HCT116 (cell line): ENCODE data around the gene BRCA2. TPM values are rescaled to one million over a fixed set of nuclear protein-coding genes. Genes with fewer than 3 reads are reported as not detected.

ENCODE experiments used
- ATAC-seq: fragments of 200-7000 bp; cut with Tn5 transposase; 2 replicates; pipeline ENCODE4 v1.9.1; 2020; ENCODE audit warnings: mild to moderate bottlenecking, moderate library complexity
- BruUV-seq: library from RNA; stranded (reverse); fragments of 400-500 nt; replicated peaks from 2 replicates; lab custom pipeline; 2021; lab: Mats Ljungman, UMichigan
- CTCF ChIA-PET: fragments of 300-600 bp; sonication (Branson Sonifier 250); formaldehyde crosslinking; loops from one replicate; lab custom pipeline; 2021; ENCODE audit warnings: antibody characterized with exemption; lab: Charles Lee
- POLR2A ChIA-PET: fragments of 300-600, 350-600 bp; sonication (Branson Sonifier 250); formaldehyde crosslinking; loops from one replicate; lab custom pipeline; 2021; ENCODE audit warnings: antibody characterized with exemption; lab: Charles Lee
- RAD21 ChIA-PET, 2 experiments: fragments of 300-600 bp; sonication (Branson Sonifier 250); formaldehyde crosslinking; loops; one replicate each; lab custom pipeline; 2023; ENCODE audit warnings: low total read pairs in 2 of 2; ENCODE audit not compliant: uncharacterized antibody in 2 of 2, unreplicated experiment in 2 of 2, low non-redundant PET in 1 of 2; lab: Charles Lee
- DNase-seq: peaks from one replicate; pipeline ENCODE4 v3.0.0-alpha.2; 2010; ENCODE audit warnings: low read depth, low spot score
- H2AFZ ChIP-seq: fragments of 200-600 bp; shearing (Covaris generic), sonication (generic); 2 replicates; pipeline ENCODE4 v1.6.1; 2017; ENCODE audit warnings: low read depth, mixed run types, mixed read lengths, antibody characterized with exemption, low read length; ENCODE audit not compliant: poor library complexity, severe bottlenecking
- H3K27ac ChIP-seq: 2 replicates; pipeline ENCODE4 v1.5.1; 2012; ENCODE audit warnings: low read depth, low read length
- H3K27me3 ChIP-seq: fragments of 200-600 bp; sonication (generic); 2 replicates; pipeline ENCODE4 v1.6.1; 2016; ENCODE audit warnings: mixed run types, low read length, mixed read lengths; ENCODE audit not compliant: insufficient read depth
- H3K36me3 ChIP-seq, 2 experiments: fragments of 200-500 bp in 1 of 2; fragments of 200-600 bp in 1 of 2; sonication (Bioruptor generic) in 1 of 2; sonication (generic) in 1 of 2; 2 replicates each; pipeline versions ENCODE4 v1.5.1 to v1.6.1; 2014 to 2016; ENCODE audit warnings: low read length in 2 of 2, inconsistent platforms in 1 of 2, mixed read lengths in 1 of 2, mixed run types in 1 of 2; ENCODE audit not compliant: insufficient read depth in 2 of 2, control insufficient read depth in 1 of 2
- H3K4me1 ChIP-seq, 2 experiments: fragments of 200-600 bp in 1 of 2; sonication (generic) in 1 of 2; 2 replicates each; pipeline versions ENCODE4 v1.5.1 to v1.6.1; 2012 to 2017; ENCODE audit warnings: low read length in 2 of 2, inconsistent platforms in 1 of 2, mild to moderate bottlenecking in 1 of 2, mixed read lengths in 1 of 2, mixed run types in 1 of 2, moderate library complexity in 1 of 2; ENCODE audit not compliant: insufficient read depth in 2 of 2, control insufficient read depth in 1 of 2
- H3K4me2 ChIP-seq: fragments of 200-600 bp; sonication (generic); 2 replicates; pipeline ENCODE4 v1.6.1; 2017; ENCODE audit warnings: mixed run types, low read length, mixed read lengths
- H3K4me3 ChIP-seq, 2 experiments: fragments of 200-600 bp in 1 of 2; sonication (generic) in 1 of 2; replicated peaks in 1 of 2; 2 replicates each; pipeline ENCODE4 v1.5.1; 2011 to 2016; ENCODE audit warnings: low read length in 2 of 2, control low read depth in 1 of 2, low read depth in 1 of 2, mild to moderate bottlenecking in 1 of 2, mixed read lengths in 1 of 2, mixed run types in 1 of 2
- H3K79me2 ChIP-seq: fragments of 200-600 bp; sonication (generic); 2 replicates; pipeline ENCODE4 v1.6.1; 2017; ENCODE audit warnings: mild to moderate bottlenecking, mixed run types, low read length, moderate library complexity, mixed read lengths; ENCODE audit not compliant: insufficient read depth
- H3K9ac ChIP-seq: fragments of 200-600 bp; sonication (generic); 2 replicates; pipeline ENCODE4 v1.6.1; 2016; ENCODE audit warnings: low read length, mixed read lengths
- H3K9me2 ChIP-seq: fragments of 200-600 bp; sonication (generic), shearing (Covaris generic); 2 replicates; pipeline ENCODE4 v1.6.1; 2017; ENCODE audit warnings: mixed run types, mild to moderate bottlenecking, moderate library complexity; ENCODE audit not compliant: insufficient read depth
- H3K9me3 ChIP-seq, 2 experiments: fragments of 200-500 bp in 1 of 2; fragments of 200-600 bp in 1 of 2; sonication (Bioruptor generic) in 1 of 2; sonication (generic) in 1 of 2; 2 replicates each; pipeline ENCODE4 v1.6.1; 2014 to 2017; ENCODE audit warnings: low read length in 2 of 2, mixed read lengths in 2 of 2, inconsistent platforms in 1 of 2, low read depth in 1 of 2, mild to moderate bottlenecking in 1 of 2, mixed run types in 1 of 2, moderate library complexity in 1 of 2; ENCODE audit not compliant: control insufficient read depth in 1 of 2, insufficient read depth in 1 of 2
- H4K20me1 ChIP-seq: fragments of 200-600 bp; sonication (generic), shearing (Covaris generic); 2 replicates; pipeline ENCODE4 v1.6.1; 2017; ENCODE audit warnings: mixed run types, mild to moderate bottlenecking, moderate library complexity; ENCODE audit not compliant: insufficient read depth
- ATF3 ChIP-seq: IDR thresholded peaks from 2 replicates; pipeline ENCODE4 v1.6.1; 2012
- CBX3 ChIP-seq: IDR thresholded peaks from 2 replicates; pipeline ENCODE4 v1.6.1; 2012; ENCODE audit warnings: low read depth
- CEBPB ChIP-seq: IDR thresholded peaks from 2 replicates; pipeline ENCODE4 v1.6.1; 2012; ENCODE audit warnings: low read depth
- CTCF ChIP-seq, 3 experiments: fragments of 200-600 bp in 1 of 3; sonication (generic) in 1 of 3; IDR thresholded peaks in 2 of 3; conservative IDR thresholded peaks in 1 of 3; 2 replicates each; pipeline ENCODE4 v1.5.1; 2012 to 2017; ENCODE audit warnings: low read depth in 2 of 3, low read length in 2 of 3, antibody characterized with exemption in 1 of 3, borderline replicate concordance in 1 of 3, control low read depth in 1 of 3, mild to moderate bottlenecking in 1 of 3, mixed read lengths in 1 of 3, mixed run types in 1 of 3, moderate library complexity in 1 of 3; ENCODE audit not compliant: insufficient read depth in 1 of 3
- EGR1 ChIP-seq: IDR thresholded peaks from 2 replicates; pipeline ENCODE4 v1.6.1; 2012; ENCODE audit warnings: low read depth
- ELF1 ChIP-seq: IDR thresholded peaks from 2 replicates; pipeline ENCODE4 v1.6.1; 2012; ENCODE audit warnings: low read depth, borderline replicate concordance
- EZH2 ChIP-seq: fragments of 200-600 bp; sonication (generic); IDR thresholded peaks from 2 replicates; pipeline ENCODE4 v1.6.1; 2017; ENCODE audit warnings: antibody characterized with exemption, mixed run types
- JUND ChIP-seq: IDR thresholded peaks from 2 replicates; pipeline ENCODE4 v1.6.1; 2012
- MAX ChIP-seq: IDR thresholded peaks from 2 replicates; pipeline ENCODE4 v1.6.1; 2012
- POLR2A ChIP-seq: IDR thresholded peaks from 2 replicates; pipeline ENCODE4 v1.7.0; 2011; ENCODE audit warnings: borderline replicate concordance; ENCODE audit not compliant: insufficient read depth, insufficient read length; ENCODE audit errors: extremely low read depth
- POLR2AphosphoS5 ChIP-seq: IDR thresholded peaks from 2 replicates; pipeline ENCODE4 v1.6.1; 2011; ENCODE audit warnings: mild to moderate bottlenecking, low read depth, low read length, moderate library complexity
- RAD21 ChIP-seq: IDR thresholded peaks from 2 replicates; pipeline ENCODE4 v1.6.1; 2012; ENCODE audit warnings: low read depth, mild to moderate bottlenecking
- SIN3A ChIP-seq: IDR thresholded peaks from 2 replicates; pipeline ENCODE4 v1.6.1; 2012; ENCODE audit warnings: low read depth
- SRF ChIP-seq: IDR thresholded peaks from 2 replicates; pipeline ENCODE4 v1.6.1; 2012; ENCODE audit warnings: low read depth
- TCF7L2 ChIP-seq: IDR thresholded peaks from 2 replicates; pipeline ENCODE4 v1.7.0; 2011; ENCODE audit warnings: borderline replicate concordance, inconsistent platforms; ENCODE audit not compliant: insufficient read depth, insufficient read length; ENCODE audit errors: extremely low read depth
- YY1 ChIP-seq: IDR thresholded peaks from 2 replicates; pipeline ENCODE4 v1.6.1; 2011; ENCODE audit warnings: low read length, low read depth, moderate library complexity, mild to moderate bottlenecking; ENCODE audit not compliant: insufficient replicate concordance; ENCODE audit errors: extremely low read depth
- ZBTB33 ChIP-seq: IDR thresholded peaks from 2 replicates; pipeline ENCODE4 v1.6.1; 2011; ENCODE audit warnings: mild to moderate bottlenecking, low read length, moderate library complexity; ENCODE audit not compliant: insufficient replicate concordance; ENCODE audit errors: extremely low read depth
- ZFX ChIP-seq: fragments of 450-650 bp; IDR thresholded peaks from 2 replicates; pipeline ENCODE4 v1.6.1; 2017
- intact Hi-C: fragments of 100-400 bp; cut with micrococcal nuclease; formaldehyde crosslinking; loops from 2 replicates; pipeline ENCODE4 v1.10.0; 2022
- total RNA-seq: library from RNA; stranded (reverse); gene quantifications from one replicate; pipeline ENCODE4 v1.2.1, GENCODE V29; 2021; ENCODE audit not compliant: unreplicated experiment

Gene BRCA2
- total RNA-seq, 1 experiment from 2014 or later, result 14.2 TPM

GRCh38 chr13:32429433-32429909 is 114.2 kb downstream of the BRCA2 start:
- H3K4me2 ChIP-seq, result no peak overlapping the region
- POLR2A ChIA-PET, result no interaction called here
- no peak overlapping the region for H2AFZ ChIP-seq
- RAD21 ChIA-PET, result no interaction called here
- TF ChIP-seq RAD21, result no peak
- TF ChIP-seq ATF3, result no peak
- TF ChIP-seq EGR1, result no peak
- TF ChIP-seq POLR2A, result no peak
- no peak for TF ChIP-seq YY1
- no peak for TF ChIP-seq SRF
- no peak for TF ChIP-seq POLR2AphosphoS5
- TF ChIP-seq ZBTB33, result no peak
- TF ChIP-seq CEBPB, result no peak
- no peak for TF ChIP-seq TCF7L2
- TF ChIP-seq EZH2, result no peak
- no peak for TF ChIP-seq ELF1
- no peak for TF ChIP-seq CTCF (IDR thresholded peaks at IDR 0.05 in 2 of 3, conservative IDR thresholded peaks at IDR 0.05 in 1 of 3; ENCODE audit: borderline replicate concordance in 1 of 3, insufficient read depth in 1 of 3, low read depth in 2 of 3, low read length in 2 of 3)
- TF ChIP-seq ZFX, result no peak
- no peak for TF ChIP-seq CBX3
- TF ChIP-seq JUND, result no peak
- no peak for TF ChIP-seq SIN3A
- TF ChIP-seq MAX, result no peak
- no peaks in the 10 kb centered on the region for H4K20me1 ChIP-seq
- H3K9ac ChIP-seq, result no peak overlapping the region
- intact Hi-C loops, result no loop called here
- H3K9me2 ChIP-seq, result no peaks in the 10 kb centered on the region
- H3K27ac ChIP-seq, result no peak overlapping the region
- no peak for DNase-seq
- H3K36me3 ChIP-seq, result 0 out of 4 replicates have a peak, but pooled peaks cover 0 to 2% of the 10 kb centered on the region in 2 experiments
- no peaks in the 10 kb centered on the region for H3K4me1 ChIP-seq
- no peak overlapping the region for H3K4me3 ChIP-seq
- H3K79me2 ChIP-seq, result no peaks in the 10 kb centered on the region
- no peaks in the 10 kb centered on the region for H3K27me3 ChIP-seq
- CTCF ChIA-PET, result no interaction called here
- no peak for ATAC-seq
- no TSS peak for BruUV-seq
- no peaks in the 10 kb centered on the region for H3K9me3 ChIP-seq
